Large intestine (tissue), 3 donors: ENCODE measurements around the gene EEF1A1. TPM values are rescaled to one million over a fixed set of nuclear protein-coding genes. Genes with fewer than 3 reads are reported as not detected.

Experiments used
- DNase-seq, 2 donors: peaks; one replicate each; pipeline versions ENCODE4 v3.0.0 to v3.0.0-alpha.2; 2013
- H3K27ac ChIP-seq: one replicate; pipeline ENCODE4 v1.5.1; 2013; ENCODE audit warnings: low read length
- H3K27me3 ChIP-seq: 2 replicates; pipeline ENCODE4 v1.6.1; 2013; ENCODE audit warnings: low read length; ENCODE audit not compliant: control insufficient read depth, insufficient read depth
- H3K36me3 ChIP-seq: 2 replicates; pipeline ENCODE4 v1.6.1; 2013; ENCODE audit warnings: low read length; ENCODE audit not compliant: control insufficient read depth, insufficient read depth
- H3K4me1 ChIP-seq: one replicate; pipeline ENCODE4 v1.6.1; 2013; ENCODE audit warnings: low read length; ENCODE audit not compliant: control insufficient read depth, insufficient read depth
- H3K4me3 ChIP-seq: one replicate; pipeline ENCODE4 v1.5.1; 2013; ENCODE audit warnings: low read length
- H3K9me3 ChIP-seq: one replicate; pipeline ENCODE4 v1.6.1; 2013; ENCODE audit warnings: mild to moderate bottlenecking, low read depth, low read length, moderate library complexity; ENCODE audit not compliant: control insufficient read depth
- WGBS: methylation state at CpG from one replicate; pipeline ENCODE4 v1.1.5; 2013; ENCODE audit warnings: low lambda C conversion rate; ENCODE audit not compliant: insufficient coverage; 5-methylcytosine and 5-hydroxymethylcytosine counted together
- polyA plus RNA-seq: library from polyadenylated mRNA; unstranded; fragments of 120-200 nt; gene quantifications from one replicate; pipeline ENCODE4 v1.2.1, GENCODE V29; 2013

Gene EEF1A1
- polyA plus RNA-seq, 1 donor: 17,872 TPM

DNA sequence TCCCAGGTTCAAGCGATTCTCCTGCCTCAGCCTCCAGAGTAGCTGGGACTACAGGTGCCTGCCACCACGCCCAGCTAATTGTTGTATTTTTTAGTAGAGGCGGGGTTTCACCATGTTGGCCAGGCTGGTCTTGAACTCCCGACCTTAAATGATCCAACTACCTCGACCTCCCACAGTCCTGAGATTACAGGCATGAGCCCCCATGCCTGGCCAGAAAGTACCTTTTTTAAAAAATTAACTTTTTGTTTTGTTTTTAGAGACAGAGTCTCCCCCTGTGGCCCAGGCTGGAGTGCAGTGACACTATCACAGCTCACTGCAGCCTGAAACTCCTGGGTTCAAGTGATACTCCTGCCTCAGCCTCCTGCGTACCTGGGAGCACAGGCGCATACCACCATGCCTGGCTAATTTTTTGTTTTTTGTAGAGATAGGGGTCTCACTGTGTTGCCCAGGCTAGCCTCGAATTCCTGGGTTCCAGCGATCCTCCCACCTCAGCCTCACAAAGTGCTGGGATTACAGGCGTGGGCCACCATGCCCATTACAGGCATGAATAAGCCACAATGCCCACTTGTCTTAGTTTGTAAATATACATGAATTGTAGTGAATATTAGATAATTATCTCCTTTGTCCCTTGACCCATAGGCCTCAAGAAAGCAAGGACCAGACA lies 17.4 kb upstream of the EEF1A1 start:
- no peak for DNase-seq
- Histone ChIP-seq H3K27ac (no peak overlapping the region), H3K36me3 (no peaks in the 10 kb centered on the region), H3K27me3 (no peaks in the 10 kb centered on the region), H3K9me3 (no peaks in the 10 kb centered on the region), H3K4me3 (no peak overlapping the region), H3K4me1 (no peaks in the 10 kb centered on the region)
- WGBS: no CpG with 5 or more reads among the region's 10 CpGs

DNA sequence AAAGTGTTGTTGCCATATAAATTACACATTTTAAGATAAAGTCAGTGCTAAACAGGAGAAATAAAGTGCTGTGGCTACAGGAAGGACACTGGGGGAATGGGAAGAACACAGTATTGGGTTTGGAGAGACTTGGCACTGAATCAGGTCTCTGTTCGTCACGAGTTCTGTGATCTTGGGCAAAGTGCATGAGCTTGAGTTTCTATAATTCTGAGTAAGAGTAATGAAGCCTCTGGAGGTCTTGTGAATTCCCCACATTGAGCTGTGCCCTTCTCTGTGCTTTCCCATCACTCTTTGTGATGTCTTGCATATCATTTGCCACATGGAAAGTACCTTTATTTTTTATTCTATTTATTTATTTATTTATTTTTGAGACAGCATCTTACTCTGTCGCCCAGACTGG lies 16.8 kb upstream of the EEF1A1 start:
- Histone ChIP-seq H3K36me3 (no peaks in the 10 kb centered on the region), H3K4me3 (no peak overlapping the region), H3K4me1 (no peaks in the 10 kb centered on the region), H3K9me3 (no peaks in the 10 kb centered on the region), H3K27me3 (no peaks in the 10 kb centered on the region), H3K27ac (no peak overlapping the region)
- no CpG with 5 or more reads among the region's 3 CpGs for WGBS
- DNase-seq: no peak

DNA sequence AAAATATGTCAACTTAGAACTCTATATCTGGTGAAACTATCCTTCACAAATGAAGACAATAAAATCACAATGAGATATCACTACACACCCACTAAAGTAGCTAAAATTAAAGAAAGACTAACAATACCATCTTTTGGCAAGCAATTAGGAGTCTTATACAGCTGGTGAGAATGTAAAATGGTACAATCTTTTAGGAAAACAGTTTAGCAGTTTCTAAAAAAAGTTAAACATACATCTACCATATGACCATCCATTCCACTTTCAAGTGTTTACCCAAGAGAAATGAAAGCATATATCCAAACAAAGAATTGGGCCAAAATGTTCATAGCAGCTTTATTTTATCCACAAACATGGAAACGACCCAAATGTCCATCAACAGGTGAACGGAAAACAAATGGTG lies 13.8 kb upstream of the EEF1A1 start:
- Histone ChIP-seq H3K4me1 (no peaks in the 10 kb centered on the region), H3K27ac (no peak overlapping the region), H3K36me3 (no peaks in the 10 kb centered on the region), H3K4me3 (no peak overlapping the region), H3K27me3 (no peaks in the 10 kb centered on the region), H3K9me3 (no peaks in the 10 kb centered on the region)
- 100% methylated on average over 1 of the region's 2 CpGs for WGBS
- no peak for DNase-seq

DNA sequence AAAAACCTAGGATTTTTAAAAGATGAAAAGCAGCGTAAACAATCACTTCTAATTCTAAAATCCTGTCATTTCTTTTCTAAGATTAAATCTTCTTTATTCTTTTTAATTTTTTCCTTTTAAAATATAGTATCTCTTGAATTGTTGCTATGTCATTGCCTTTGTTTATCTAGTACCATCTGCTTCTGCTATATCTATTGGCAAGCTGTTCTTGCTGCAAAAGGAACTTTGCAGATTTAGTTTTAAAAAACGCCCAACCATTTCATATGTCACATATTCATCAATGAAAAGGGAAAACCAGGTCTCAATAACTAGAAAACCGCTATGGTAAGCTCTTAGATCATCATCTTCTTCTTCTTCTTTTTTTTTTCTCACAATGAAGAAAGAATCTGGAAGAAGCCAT lies 11.5 kb upstream of the EEF1A1 start:
- DNase-seq: no peak
- peaks cover 4% of the 10 kb centered on the region for H3K27me3 ChIP-seq
- no peak overlapping the region for H3K4me3 ChIP-seq
- no peaks in the 10 kb centered on the region for H3K36me3 ChIP-seq
- 100% methylated on average over 1 of the region's 3 CpGs for WGBS
- H3K27ac ChIP-seq: no peak overlapping the region
- no peaks in the 10 kb centered on the region for H3K9me3 ChIP-seq
- H3K4me1 ChIP-seq: no peaks in the 10 kb centered on the region

DNA sequence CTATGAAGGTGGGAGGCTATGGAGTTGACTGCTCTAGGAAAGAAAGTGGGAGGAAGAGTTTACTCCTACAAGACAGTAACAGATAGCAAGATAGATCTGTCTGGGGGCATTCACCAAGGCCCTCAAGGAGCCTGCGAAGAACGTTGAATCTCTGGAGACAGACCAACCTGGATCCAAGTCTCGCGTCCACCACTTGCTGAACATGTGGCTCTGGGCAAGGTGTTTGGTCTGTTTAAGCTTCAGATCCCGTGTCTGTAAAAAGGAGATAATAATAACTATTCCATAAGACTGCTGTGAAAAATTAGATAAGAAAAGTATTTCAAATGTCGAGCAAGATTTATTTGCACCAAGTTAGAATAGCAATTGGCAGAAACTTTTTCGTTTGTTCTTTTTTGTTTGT lies 8.1 kb upstream of the EEF1A1 start:
- H3K36me3 ChIP-seq: no peaks in the 10 kb centered on the region
- no peaks in the 10 kb centered on the region for H3K9me3 ChIP-seq
- DNase-seq: no peak
- H3K4me1 ChIP-seq: no peaks in the 10 kb centered on the region
- H3K4me3 ChIP-seq: no peak overlapping the region
- peaks cover 4% of the 10 kb centered on the region for H3K27me3 ChIP-seq
- 67% methylated on average over 1 of the region's 7 CpGs for WGBS
- no peak overlapping the region for H3K27ac ChIP-seq

DNA sequence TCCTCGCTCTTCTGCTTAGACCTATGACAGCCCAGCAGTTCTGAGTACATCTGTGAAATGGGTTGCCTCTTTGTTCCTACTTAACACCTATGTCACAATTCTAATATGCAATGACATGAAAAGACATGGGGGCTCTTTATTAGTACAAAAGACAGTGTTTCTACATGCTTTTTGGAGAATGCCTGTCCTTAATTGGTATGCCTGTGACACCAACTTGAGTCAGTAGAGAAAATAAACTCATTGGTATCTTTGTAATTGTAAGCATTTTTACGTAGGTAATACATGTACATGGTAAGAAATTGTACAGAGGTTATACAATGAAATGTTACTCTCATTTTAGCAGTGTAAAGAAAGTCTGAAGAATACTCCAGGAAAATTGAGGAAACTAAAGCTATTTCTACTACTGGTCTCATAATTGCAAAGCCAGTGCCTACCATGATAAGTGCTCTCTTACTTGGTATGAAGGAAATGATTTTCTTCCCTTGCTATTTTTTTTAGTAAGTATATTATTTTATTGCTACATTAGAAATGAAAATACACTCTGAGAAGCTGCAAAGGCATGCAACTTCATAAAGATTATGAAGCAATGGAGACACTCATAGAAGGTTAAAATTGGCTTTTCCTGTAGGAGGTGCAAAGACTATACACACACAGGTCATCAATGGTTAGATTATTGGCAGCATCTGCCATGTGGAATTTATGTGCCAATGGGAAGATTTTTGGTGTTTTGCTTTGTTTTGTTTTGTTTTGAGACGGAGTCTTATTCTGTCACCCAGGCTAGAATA lies 4.9 kb upstream of the EEF1A1 start:
- Histone ChIP-seq H3K27me3 (peaks cover 4% of the 10 kb centered on the region), H3K4me3 (no peak overlapping the region), H3K36me3 (no peaks in the 10 kb centered on the region), H3K9me3 (no peaks in the 10 kb centered on the region), H3K4me1 (peaks cover 9% of the 10 kb centered on the region), H3K27ac (no peak overlapping the region)
- DNase-seq: no peak
- WGBS: 100% methylated on average over 1 of the region's 3 CpGs

DNA sequence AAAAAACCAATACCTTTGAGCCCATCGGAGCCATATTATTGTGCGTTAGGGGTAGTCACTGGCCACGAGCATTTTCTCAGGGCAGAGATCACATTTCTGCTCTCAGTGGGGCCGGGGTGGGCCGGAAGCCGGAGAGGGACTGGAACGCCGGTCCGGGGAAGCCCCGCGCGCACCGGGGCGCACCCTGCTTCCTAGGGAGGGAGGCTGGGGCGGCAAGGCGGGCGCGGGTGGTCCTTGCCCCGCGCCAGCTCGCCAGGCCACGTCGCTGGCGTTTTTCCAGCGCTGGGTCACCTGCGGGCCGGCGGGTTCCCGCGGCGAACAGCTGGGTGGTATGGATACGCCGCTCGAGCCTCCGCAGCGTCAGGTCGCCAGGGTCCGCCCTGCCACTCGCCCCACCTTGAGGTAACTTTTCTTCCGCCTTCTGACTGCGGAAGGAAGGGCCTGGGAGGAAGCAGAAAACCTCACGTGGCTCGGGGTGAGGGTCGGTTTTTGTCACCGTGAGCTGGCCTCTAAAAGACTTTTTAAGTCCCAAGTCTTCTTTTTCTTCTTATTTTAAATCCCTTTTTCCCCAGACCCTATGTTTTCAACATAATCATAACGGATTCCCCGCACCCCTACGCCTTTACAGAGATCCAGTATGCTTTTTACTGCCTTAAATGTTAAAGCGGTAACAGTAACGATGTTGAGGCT lies 2.7 kb upstream of the EEF1A1 start:
- WGBS: 16% methylated on average over 3 of the region's 50 CpGs
- peak overlapping the region; percentile 62 for H3K4me3 ChIP-seq
- DNase-seq: peak; percentile 69 to 92
- H3K27me3 ChIP-seq: peaks cover under 1% of the 10 kb centered on the region
- H3K9me3 ChIP-seq: no peaks in the 10 kb centered on the region
- H3K27ac ChIP-seq: peak overlapping the region; percentile 98
- H3K4me1 ChIP-seq: peaks cover 11% of the 10 kb centered on the region
- H3K36me3 ChIP-seq: peaks cover 13% of the 10 kb centered on the region

DNA sequence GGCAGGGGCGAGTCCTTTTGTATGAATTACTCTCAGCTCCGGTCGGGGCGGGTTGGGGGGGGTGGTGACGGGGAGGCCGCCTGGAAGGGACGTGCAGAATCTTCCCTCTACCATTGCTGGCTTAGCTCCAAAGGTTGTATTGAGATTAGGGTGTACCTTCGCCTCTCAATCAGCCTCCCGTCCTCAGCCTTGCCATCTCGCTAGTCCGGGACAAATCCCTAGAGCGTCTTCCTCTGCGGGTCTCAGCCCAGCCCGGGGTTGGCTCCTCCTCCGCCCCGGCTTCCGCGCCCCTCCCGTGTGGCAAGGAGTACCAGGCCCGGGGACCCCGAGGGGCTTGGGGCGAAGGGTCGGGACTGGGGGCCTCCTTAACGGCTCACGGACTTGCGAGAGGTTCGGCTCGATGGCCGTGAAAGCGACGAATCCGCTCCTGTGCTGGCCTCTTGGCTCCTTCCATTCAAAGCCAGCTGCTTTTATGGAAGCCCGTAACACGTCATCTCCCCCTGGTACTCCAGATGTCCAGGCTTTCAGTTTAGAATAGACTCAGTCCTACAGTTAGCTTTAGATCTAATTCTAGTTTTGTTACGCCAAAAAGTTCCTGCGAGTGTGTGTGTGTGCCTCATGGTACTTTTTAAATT lies 636 bp upstream of the EEF1A1 start:
- Histone ChIP-seq H3K9me3 (no peaks in the 10 kb centered on the region), H3K4me3 (peak overlapping the region; percentile 81), H3K36me3 (peaks cover 29% of the 10 kb centered on the region), H3K27ac (peak overlapping the region; percentile 98), H3K27me3 (no peaks in the 10 kb centered on the region), H3K4me1 (peaks cover 16% of the 10 kb centered on the region)
- DNase-seq: peak in 1 of 2 donors; percentile 74
- WGBS: 0% methylated on average over 1 of the region's 36 CpGs

DNA sequence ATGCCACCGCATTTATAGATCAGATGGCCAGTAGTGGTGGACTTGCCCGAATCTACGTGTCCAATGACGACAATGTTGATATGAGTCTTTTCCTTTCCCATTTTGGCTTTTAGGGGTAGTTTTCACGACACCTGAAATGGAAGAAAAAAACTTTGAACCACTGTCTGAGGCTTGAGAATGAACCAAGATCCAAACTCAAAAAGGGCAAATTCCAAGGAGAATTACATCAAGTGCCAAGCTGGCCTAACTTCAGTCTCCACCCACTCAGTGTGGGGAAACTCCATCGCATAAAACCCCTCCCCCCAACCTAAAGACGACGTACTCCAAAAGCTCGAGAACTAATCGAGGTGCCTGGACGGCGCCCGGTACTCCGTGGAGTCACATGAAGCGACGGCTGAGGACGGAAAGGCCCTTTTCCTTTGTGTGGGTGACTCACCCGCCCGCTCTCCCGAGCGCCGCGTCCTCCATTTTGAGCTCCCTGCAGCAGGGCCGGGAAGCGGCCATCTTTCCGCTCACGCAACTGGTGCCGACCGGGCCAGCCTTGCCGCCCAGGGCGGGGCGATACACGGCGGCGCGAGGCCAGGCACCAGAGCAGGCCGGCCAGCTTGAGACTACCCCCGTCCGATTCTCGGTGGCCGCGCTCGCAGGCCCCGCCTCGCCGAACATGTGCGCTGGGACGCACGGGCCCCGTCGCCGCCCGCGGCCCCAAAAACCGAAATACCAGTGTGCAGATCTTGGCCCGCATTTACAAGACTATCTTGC lies 725 bp downstream of the EEF1A1 start:
- WGBS: no CpG with 5 or more reads among the region's 56 CpGs
- Histone ChIP-seq H3K36me3 (peaks cover 38% of the 10 kb centered on the region), H3K4me3 (peak overlapping the region; percentile 81), H3K9me3 (no peaks in the 10 kb centered on the region), H3K4me1 (peaks cover 20% of the 10 kb centered on the region), H3K27me3 (no peaks in the 10 kb centered on the region), H3K27ac (peak overlapping the region; percentile 96)
- peak; percentile 71 to 87 for DNase-seq
